NCI-H2081 treated with DMSO at 0.1 percent for 48 hours (cell line): Measurements from ENCODE around the gene ERG.

Experiments
- DNase-seq: peaks from one replicate; lab custom pipeline; 2025; lab: John Stamatoyannopoulos, UW

The ERG gene

GRCh38 chr21:38389896-38390295 lies 108.4 kb downstream of the ERG start:
- DNase-seq: no peak

GRCh38 chr21:38389354-38389676 lies 109.0 kb downstream of the ERG start:
- no peak for DNase-seq

- DNase-seq: no peak
Measured at GRCh38 chr21:38388647-38389353, 109.5 kb downstream of the ERG start.

- DNase-seq: no peak
Measured at GRCh38 chr21:38388203-38388602, 110.1 kb downstream of the ERG start.

GRCh38 chr21:38386967-38387366 lies 111.3 kb downstream of the ERG start:
- DNase-seq: no peak

GRCh38 chr21:38385427-38386175 lies 112.7 kb downstream of the ERG start:
- DNase-seq: no peak

GRCh38 chr21:38384675-38385426 lies 113.4 kb downstream of the ERG start:
- DNase-seq: no peak

- DNase-seq: no peak
Measured at GRCh38 chr21:38384238-38384560, 114.1 kb downstream of the ERG start.

GRCh38 chr21:38383411-38384237 lies 114.7 kb downstream of the ERG start:
- DNase-seq: no peak

GRCh38 chr21:38380481-38381137 lies 117.7 kb downstream of the ERG start:
- DNase-seq: no peak

GRCh38 chr21:38379147-38379546 lies 119.1 kb downstream of the ERG start:
- DNase-seq: no peak

- DNase-seq: no peak
Measured at GRCh38 chr21:38377165-38378088, 120.8 kb downstream of the ERG start.

GRCh38 chr21:38376693-38377092 lies 121.6 kb downstream of the ERG start:
- no peak for DNase-seq

- no peak for DNase-seq
Measured at GRCh38 chr21:38376235-38376634, 122.0 kb downstream of the ERG start.

GRCh38 chr21:38367646-38368045 lies 130.6 kb downstream of the ERG start:
- no peak for DNase-seq

- no peak for DNase-seq
Measured at GRCh38 chr21:38365521-38365920, 132.8 kb downstream of the ERG start.

- DNase-seq: no peak
Measured at GRCh38 chr21:38363693-38364092, 134.6 kb downstream of the ERG start.

- DNase-seq: no peak
Measured at GRCh38 chr21:38361324-38361723, 137.0 kb downstream of the ERG start.

GRCh38 chr21:38359835-38360234 lies 138.4 kb downstream of the ERG start:
- no peak for DNase-seq

- no peak for DNase-seq
Measured at GRCh38 chr21:38359090-38359489, 139.2 kb downstream of the ERG start.

GRCh38 chr21:38358666-38359065 lies 139.6 kb downstream of the ERG start:
- DNase-seq: no peak
